ENCODE results near the gene PHF3.

Gene PHF3

DNA sequence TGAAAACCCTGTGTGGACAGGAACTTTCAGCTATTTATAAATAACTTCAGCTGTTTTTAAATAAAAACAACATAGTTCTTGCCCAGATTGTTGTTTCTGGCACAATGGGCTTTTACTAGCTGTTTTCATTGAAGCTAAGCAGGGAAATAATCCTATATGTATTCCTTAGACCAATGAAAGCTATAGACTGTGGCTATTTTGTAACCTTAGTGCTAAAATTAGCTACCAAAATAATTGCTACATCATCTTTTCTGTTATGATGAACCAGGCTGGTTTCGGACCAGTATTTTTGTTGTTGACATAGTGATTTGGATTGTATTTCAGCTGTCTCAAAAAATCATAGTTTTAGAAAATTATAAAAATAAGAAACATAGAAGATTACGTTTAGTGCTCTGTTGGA lies 13.7 kb downstream of the PHF3 start:
- no peak for DNase-seq (ENCODE audit: low read depth)

DNA sequence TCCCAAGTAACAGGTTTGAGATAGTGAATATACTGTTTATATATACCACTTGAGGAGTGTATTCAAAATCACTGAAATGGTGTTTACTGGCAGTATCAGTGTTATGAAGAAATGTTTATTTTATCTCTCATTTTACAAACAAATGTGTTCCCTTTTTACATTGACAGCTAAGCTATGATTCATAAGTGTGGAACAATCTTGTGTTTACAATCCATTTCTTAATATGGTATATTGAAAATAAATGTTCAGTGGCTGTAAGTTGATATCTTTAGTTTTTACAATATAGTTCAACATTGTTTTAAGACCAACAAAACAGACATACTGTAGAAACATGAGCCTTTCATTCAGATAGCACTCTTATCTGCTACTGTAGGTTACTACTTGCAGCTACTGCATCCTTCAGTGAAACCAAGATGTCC lies 14.3 kb downstream of the PHF3 start:
- no peak for DNase-seq (ENCODE audit: low read depth)

- DNase-seq (ENCODE audit: low read depth) = no peak
Observed at GRCh38 chr6:63652980-63653379, 17.4 kb downstream of the PHF3 start.

DNA sequence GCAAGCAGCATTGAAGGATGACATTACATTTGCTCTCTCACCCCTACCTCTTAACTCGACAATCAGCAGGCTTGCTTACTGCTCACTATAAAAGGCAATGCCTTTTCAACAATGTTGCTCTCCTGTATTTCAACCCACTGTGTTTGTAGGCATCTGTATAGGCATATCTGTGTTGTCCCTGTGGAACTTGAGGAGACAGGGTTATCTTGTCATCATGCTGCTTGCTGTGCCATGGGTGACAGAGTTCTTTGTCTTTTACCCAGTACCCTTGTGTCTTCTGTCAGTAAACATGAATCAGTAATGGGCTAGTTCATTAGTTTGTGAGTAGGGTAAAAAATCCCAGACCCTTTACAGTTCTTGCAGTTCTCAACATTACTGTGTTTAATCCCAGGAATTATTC lies 25.2 kb downstream of the PHF3 start:
- no peak for DNase-seq (ENCODE audit: low read depth)

- no peak for DNase-seq (ENCODE audit: low read depth)
Observed at GRCh38 chr6:63661769-63662168, 26.2 kb downstream of the PHF3 start.

- no peak for DNase-seq (ENCODE audit: low read depth)
Observed at GRCh38 chr6:63663147-63663955, 27.7 kb downstream of the PHF3 start.

DNA sequence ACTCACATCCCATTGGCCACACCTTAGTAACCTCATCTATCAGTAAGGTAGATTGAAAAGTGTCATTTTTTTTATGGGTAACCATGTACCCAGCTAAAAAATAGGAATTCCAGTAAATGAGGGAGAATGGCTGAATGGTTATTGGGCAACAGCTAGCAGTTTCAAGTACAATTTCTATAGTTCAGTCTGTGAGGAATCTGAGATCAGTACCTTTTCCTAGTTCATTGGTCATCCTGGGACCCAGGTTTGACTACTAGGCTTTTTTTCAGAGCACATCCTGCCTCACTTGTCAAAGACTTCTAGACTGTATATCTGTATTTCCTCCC lies 28.3 kb downstream of the PHF3 start:
- no peak for DNase-seq (ENCODE audit: low read depth)

GRCh38 chr6:63671098-63671754 lies 35.6 kb downstream of the PHF3 start:
- no peak for DNase-seq (ENCODE audit: low read depth)

- DNase-seq (ENCODE audit: low read depth) = no peak
Observed at GRCh38 chr6:63672582-63673129, 37.1 kb downstream of the PHF3 start.

- no peak for DNase-seq (ENCODE audit: low read depth)
Observed at GRCh38 chr6:63673692-63674091, 38.1 kb downstream of the PHF3 start.

- no peak for DNase-seq (ENCODE audit: low read depth)
Observed at GRCh38 chr6:63674635-63675034, 39.0 kb downstream of the PHF3 start.

GRCh38 chr6:63675138-63675537 lies 39.5 kb downstream of the PHF3 start:
- no peak for DNase-seq (ENCODE audit: low read depth)

DNA sequence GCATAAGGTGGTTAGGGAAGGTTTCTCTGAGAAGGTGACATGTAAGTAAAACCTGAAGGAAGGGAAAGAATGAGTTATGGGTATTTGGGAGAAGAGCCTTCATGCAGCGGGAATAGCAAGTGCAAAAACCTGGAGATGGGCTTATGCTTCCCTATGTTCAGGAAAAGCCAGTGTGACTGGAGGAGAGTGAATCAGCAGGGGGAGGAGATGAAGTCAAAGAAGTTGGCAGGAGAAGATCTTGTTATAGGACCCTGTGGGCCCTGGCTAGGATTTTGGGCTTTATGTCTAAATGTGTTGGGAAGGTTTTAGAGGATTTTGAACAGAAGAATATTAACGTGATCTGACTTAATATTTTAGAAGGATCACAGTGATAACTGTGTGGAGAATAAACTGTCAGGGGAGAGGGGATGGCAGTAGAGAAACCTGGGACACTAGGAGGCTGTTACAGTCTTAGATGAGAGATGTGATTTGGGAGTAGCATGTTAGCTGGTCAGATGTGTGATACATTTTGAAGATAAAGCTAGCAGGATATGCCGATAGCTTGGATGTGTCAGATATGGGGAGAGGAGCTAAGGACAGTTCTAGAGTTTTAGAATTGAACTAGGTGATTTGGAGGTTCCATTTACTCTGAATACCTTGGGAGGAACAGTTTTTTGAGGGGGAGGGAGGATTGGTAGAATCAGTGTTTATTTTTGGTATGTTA lies 41.0 kb downstream of the PHF3 start:
- DNase-seq (ENCODE audit: low read depth) = no peak

GRCh38 chr6:63677282-63677681 lies 41.7 kb downstream of the PHF3 start:
- DNase-seq (ENCODE audit: low read depth) = no peak

DNA sequence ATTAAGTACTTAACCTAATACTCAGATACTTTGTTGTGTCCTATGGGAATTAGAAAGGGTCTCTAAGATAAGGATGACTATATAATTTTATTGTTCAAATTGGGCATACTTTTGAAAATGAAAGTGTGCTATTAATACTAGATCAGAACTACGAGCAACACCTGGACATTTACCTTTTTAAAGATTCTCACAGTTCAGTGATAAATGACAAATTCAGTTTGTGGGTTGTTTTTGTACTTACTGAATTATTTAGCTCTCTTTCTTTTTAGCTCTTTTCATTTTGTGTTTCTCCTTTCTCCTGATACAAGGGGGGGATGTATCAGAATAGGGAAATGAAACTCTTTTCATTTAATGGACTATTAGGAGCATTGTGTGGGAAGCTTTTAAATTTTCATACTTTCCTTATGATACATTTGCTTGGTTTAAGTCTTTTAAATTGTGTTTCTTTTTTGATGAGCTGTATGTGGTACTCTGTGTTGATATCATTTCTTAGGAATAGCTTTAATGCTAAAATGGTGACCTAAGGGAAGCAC lies 47.5 kb downstream of the PHF3 start:
- no peak for DNase-seq (ENCODE audit: low read depth)

- DNase-seq (ENCODE audit: low read depth) = no peak
Observed at GRCh38 chr6:63685446-63686379, 50.1 kb downstream of the PHF3 start.

GRCh38 chr6:63689421-63689820 lies 53.8 kb downstream of the PHF3 start:
- DNase-seq (ENCODE audit: low read depth) = no peak

- DNase-seq (ENCODE audit: low read depth) = no peak
Observed at GRCh38 chr6:63690221-63690620, 54.6 kb downstream of the PHF3 start.

DNA sequence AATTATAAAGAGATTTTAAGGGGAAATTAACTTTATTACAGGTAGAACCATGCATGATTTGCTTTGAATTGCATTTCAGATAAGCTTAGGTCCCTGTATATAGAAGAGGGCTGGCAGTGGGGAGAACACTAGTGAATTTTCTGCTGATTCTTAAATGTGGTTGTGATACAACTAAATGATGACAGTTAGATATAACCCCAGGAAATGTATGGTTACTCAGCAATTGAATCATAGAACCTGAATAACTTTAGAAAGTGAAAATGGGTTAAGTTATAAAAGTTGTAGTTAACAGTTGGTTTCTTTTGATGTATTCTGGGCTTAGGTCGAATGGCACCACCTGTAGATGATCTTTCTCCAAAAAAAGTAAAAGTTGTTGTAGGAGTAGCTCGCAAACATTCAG lies 70.1 kb downstream of the PHF3 start:
- DNase-seq (ENCODE audit: low read depth) = no peak

- no peak for DNase-seq (ENCODE audit: low read depth)
Observed at GRCh38 chr6:63706630-63707029, 71.0 kb downstream of the PHF3 start.

DNA sequence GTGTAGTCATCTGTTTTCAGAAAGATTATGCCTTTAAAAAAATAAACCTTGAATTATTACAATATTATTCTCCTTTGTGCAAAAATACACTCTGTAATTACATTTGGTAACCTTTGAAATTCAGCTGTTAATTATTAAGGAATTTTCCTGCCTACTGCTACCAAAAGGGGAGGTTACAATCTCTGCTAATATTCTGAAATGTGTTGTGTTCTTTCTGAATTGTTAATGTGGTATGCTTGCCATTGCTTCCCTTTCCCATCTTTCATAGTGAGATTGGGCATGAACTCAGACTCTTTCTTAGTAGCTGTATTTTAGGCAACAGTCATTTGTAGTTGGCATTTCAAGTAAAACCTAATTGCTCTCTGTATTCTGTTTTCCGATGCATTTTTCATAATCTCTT lies 73.0 kb downstream of the PHF3 start:
- DNase-seq (ENCODE audit: low read depth) = no peak

- DNase-seq (ENCODE audit: low read depth) = no peak
Observed at GRCh38 chr6:63709148-63709547, 73.5 kb downstream of the PHF3 start.
